Esophagus squamous epithelium (tissue), 4 donors: ENCODE measurements around the gene TPSD1.
"Not testable (repeated sequence)": the region's sequence is repeated elsewhere in the genome, so short reads cannot be mapped to it uniquely, and the experiment has no call there.

Source experiments
- POLR2A ChIP-seq, 4 donors: fragments of 450-650 bp; IDR thresholded peaks; one replicate each; pipeline ENCODE4 v1.6.1; 2017; ENCODE audit warnings: antibody characterized with exemption in 4 of 4, mild to moderate bottlenecking in 4 of 4, moderate library complexity in 3 of 4
- TF ChIP-seq, protein P1 (sequence below), 6 experiments: fragments of 450-650 bp in 4 of 6; fragments of 200-600 bp in 2 of 6; sonication (generic) in 2 of 6; IDR thresholded peaks; one replicate each; pipeline ENCODE4 v1.5.1; 2016 to 2019; ENCODE audit warnings: antibody characterized with exemption in 6 of 6, mild to moderate bottlenecking in 4 of 6, moderate library complexity in 4 of 6

DNA sequence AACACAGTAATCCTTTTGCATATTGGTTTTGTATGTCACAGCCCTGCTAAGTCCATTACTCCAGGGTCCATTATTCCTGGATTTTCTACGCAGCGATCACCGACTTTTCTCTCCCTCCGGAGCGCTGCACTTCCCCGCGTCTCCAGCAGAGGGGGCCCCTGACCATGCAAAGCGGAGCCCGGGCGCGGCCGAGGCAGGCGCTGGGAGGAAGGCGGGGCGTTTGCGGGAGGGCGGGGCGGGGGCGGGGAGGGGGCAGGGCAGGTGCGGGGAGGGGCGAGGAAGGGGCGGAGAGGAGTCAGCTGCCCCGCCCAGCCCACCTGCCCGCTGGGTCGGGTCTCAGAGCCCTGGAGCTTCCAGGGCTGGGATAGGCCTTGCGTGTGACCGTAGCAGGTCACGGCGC is 19.2 kb upstream of the TPSD1 start:
- TF ChIP-seq, protein P1, sequence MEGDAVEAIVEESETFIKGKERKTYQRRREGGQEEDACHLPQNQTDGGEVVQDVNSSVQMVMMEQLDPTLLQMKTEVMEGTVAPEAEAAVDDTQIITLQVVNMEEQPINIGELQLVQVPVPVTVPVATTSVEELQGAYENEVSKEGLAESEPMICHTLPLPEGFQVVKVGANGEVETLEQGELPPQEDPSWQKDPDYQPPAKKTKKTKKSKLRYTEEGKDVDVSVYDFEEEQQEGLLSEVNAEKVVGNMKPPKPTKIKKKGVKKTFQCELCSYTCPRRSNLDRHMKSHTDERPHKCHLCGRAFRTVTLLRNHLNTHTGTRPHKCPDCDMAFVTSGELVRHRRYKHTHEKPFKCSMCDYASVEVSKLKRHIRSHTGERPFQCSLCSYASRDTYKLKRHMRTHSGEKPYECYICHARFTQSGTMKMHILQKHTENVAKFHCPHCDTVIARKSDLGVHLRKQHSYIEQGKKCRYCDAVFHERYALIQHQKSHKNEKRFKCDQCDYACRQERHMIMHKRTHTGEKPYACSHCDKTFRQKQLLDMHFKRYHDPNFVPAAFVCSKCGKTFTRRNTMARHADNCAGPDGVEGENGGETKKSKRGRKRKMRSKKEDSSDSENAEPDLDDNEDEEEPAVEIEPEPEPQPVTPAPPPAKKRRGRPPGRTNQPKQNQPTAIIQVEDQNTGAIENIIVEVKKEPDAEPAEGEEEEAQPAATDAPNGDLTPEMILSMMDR (IDR thresholded peaks at IDR 0.05): not testable (repeated sequence)
- not testable (repeated sequence) for TF ChIP-seq POLR2A (IDR thresholded peaks at IDR 0.05)
